SKM-1 (cell line): ENCODE measurements around the gene PCNX3.

Experiments used
- DNase-seq: peaks from one replicate; lab custom pipeline; 2025; ENCODE audit not compliant: unreplicated experiment; lab: John Stamatoyannopoulos, UW

The PCNX3 gene

GRCh38 chr11:65580031-65580692 is 35.4 kb upstream of the PCNX3 start:
- DNase-seq, result no peak

- no peak for DNase-seq
Measured at GRCh38 chr11:65580756-65581155, 34.8 kb upstream of the PCNX3 start.

GRCh38 chr11:65581928-65582327 is 33.6 kb upstream of the PCNX3 start:
- no peak for DNase-seq

GRCh38 chr11:65583589-65583988 is 32.0 kb upstream of the PCNX3 start:
- DNase-seq, result no peak

- no peak for DNase-seq
Measured at GRCh38 chr11:65584106-65584505, 31.5 kb upstream of the PCNX3 start.

- DNase-seq, result no peak
Measured at GRCh38 chr11:65584723-65585171, 30.8 kb upstream of the PCNX3 start.

GRCh38 chr11:65585396-65586246 is 30.0 kb upstream of the PCNX3 start:
- DNase-seq, result no peak

- no peak for DNase-seq
Measured at GRCh38 chr11:65586247-65586630, 29.3 kb upstream of the PCNX3 start.

GRCh38 chr11:65586676-65587075 is 28.9 kb upstream of the PCNX3 start:
- no peak for DNase-seq

- DNase-seq, result peak; percentile 45
Measured at GRCh38 chr11:65588199-65589054, 27.1 kb upstream of the PCNX3 start.

- DNase-seq, result no peak
Measured at GRCh38 chr11:65589444-65590239, 25.9 kb upstream of the PCNX3 start.

- DNase-seq, result no peak
Measured at GRCh38 chr11:65590240-65590738, 25.3 kb upstream of the PCNX3 start.

GRCh38 chr11:65591939-65592857 is 23.4 kb upstream of the PCNX3 start:
- DNase-seq, result no peak

GRCh38 chr11:65592858-65593517 is 22.6 kb upstream of the PCNX3 start:
- no peak for DNase-seq

- no peak for DNase-seq
Measured at GRCh38 chr11:65593518-65594414, 21.8 kb upstream of the PCNX3 start.

GRCh38 chr11:65595131-65595530 is 20.4 kb upstream of the PCNX3 start:
- no peak for DNase-seq

- DNase-seq, result no peak
Measured at GRCh38 chr11:65595543-65596281, 19.9 kb upstream of the PCNX3 start, which contains the start of gene KCNK7. KCNK7 (minus strand) TSS chr11:65595800; CDS start chr11:65595772, 28 bp downstream.
